ENCODE data around the gene ST7L.

ST7L gene

DNA sequence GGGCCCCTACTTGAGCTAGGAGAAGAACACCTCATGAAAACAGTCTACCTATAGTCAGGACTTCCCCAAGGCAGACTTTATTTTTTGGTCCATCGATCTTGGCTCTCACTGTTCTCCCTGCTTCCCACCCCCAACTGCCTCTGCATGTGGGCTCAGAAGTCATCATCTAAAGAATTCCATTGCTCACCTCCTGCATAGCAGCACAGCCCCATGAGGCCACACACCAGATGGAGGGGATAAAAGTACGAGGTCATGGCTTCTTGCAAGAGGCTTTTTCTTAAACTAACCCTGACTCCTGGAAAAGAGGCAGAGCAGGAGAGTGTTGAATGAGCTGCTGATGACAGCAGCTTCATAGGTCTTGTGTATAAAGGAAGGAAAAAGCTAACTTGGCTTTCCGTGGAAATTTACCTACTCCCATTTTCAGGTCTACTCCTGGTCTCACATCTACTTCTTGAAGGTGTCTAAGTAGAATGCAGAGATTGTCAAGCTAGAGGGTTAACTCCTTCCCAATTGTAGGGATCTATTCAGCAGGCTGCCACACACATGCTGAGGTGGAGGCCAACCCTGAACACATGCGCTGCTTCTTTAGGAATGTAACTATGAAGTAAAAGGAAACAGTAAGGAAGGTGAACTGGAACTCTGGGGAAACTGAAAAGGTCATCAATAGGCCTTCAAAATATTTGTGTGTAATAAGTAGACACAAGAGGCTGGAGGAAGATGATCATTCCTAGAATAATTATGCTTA lies 91.5 kb downstream of the ST7L start:
- ATAC-seq = no peak
- TF ChIP-seq ZNF70 (CRISPR knock-in tag; IDR thresholded peaks at IDR 0.05) (no peak; the same call in 1 of the 2 replicates), SNAI2 (CRISPR knock-in tag; IDR thresholded peaks at IDR 0.05) (no peak; the same call in 1 of the 2 replicates), ARNTL (CRISPR knock-in tag; IDR thresholded peaks at IDR 0.05; ENCODE audit: borderline replicate concordance, low read depth) (no peak), CSRNP3 (CRISPR knock-in tag; IDR thresholded peaks at IDR 0.05) (no peak), POU6F1 (CRISPR knock-in tag; IDR thresholded peaks at IDR 0.05; ENCODE audit: borderline replicate concordance, low read depth) (no peak), OSR1 (CRISPR knock-in tag; IDR thresholded peaks at IDR 0.05) (no peak), ISL1 (CRISPR knock-in tag; IDR thresholded peaks at IDR 0.05) (no peak), ZFP30 (CRISPR knock-in tag; IDR thresholded peaks at IDR 0.05) (no peak), ZNF8 (CRISPR knock-in tag; IDR thresholded peaks at IDR 0.05) (no peak), PPARA (CRISPR knock-in tag; IDR thresholded peaks at IDR 0.05; ENCODE audit: borderline replicate concordance) (no peak), TOX (CRISPR knock-in tag; IDR thresholded peaks at IDR 0.05; ENCODE audit: borderline replicate concordance) (no peak), ZNF565 (CRISPR knock-in tag; conservative IDR thresholded peaks at IDR 0.05; ENCODE audit: low read depth) (no peak), ZC3H10 (CRISPR knock-in tag; IDR thresholded peaks at IDR 0.05) (no peak), BACH2 (CRISPR knock-in tag; IDR thresholded peaks at IDR 0.05; ENCODE audit: borderline replicate concordance) (no peak), TSHZ2 (CRISPR knock-in tag; IDR thresholded peaks at IDR 0.05) (no peak), GLIS3 (CRISPR knock-in tag; IDR thresholded peaks at IDR 0.05) (no peak; the same call in 1 of the 2 replicates), CREB5 (CRISPR knock-in tag; IDR thresholded peaks at IDR 0.05; ENCODE audit: low read depth) (no peak), TCF4 (CRISPR knock-in tag; IDR thresholded peaks at IDR 0.05; ENCODE audit: borderline replicate concordance) (no peak)
- TF ChIP-seq, protein P1, sequence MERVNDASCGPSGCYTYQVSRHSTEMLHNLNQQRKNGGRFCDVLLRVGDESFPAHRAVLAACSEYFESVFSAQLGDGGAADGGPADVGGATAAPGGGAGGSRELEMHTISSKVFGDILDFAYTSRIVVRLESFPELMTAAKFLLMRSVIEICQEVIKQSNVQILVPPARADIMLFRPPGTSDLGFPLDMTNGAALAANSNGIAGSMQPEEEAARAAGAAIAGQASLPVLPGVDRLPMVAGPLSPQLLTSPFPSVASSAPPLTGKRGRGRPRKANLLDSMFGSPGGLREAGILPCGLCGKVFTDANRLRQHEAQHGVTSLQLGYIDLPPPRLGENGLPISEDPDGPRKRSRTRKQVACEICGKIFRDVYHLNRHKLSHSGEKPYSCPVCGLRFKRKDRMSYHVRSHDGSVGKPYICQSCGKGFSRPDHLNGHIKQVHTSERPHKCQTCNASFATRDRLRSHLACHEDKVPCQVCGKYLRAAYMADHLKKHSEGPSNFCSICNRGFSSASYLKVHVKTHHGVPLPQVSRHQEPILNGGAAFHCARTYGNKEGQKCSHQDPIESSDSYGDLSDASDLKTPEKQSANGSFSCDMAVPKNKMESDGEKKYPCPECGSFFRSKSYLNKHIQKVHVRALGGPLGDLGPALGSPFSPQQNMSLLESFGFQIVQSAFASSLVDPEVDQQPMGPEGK (CRISPR knock-in tag; IDR thresholded peaks at IDR 0.05; ENCODE audit: borderline replicate concordance) = no peak

DNA sequence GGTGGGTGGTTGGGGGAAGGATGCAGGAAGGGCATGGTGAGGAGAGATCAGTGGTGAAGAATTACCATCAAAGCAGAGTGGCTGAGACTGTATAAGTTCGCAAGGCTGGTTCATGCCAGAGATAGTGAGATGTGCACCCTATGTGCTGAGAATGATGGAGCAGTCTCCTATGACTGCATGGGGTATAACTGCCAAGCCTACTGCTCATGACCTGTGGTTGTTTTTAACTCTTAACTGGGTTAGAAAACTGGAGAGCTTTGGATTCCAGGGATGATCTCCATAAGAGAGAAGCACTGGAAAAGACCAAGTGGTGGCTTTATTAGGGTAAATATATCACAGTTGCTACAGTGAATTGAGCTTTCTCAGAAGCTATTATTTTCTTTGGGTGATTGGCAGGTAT lies 94.0 kb downstream of the ST7L start:
- no peak for ATAC-seq

More for the DNA sequence above, 94.0 kb downstream of the ST7L start:
- no peak for TF ChIP-seq POU6F1 (CRISPR knock-in tag; IDR thresholded peaks at IDR 0.05; ENCODE audit: borderline replicate concordance, low read depth)
- TF ChIP-seq ZFP30 (CRISPR knock-in tag; IDR thresholded peaks at IDR 0.05) = no peak
- no peak for TF ChIP-seq ZFP3 (CRISPR knock-in tag; IDR thresholded peaks at IDR 0.05)
- TF ChIP-seq CREB5 (CRISPR knock-in tag; IDR thresholded peaks at IDR 0.05; ENCODE audit: low read depth) = no peak
- TF ChIP-seq PPARA (CRISPR knock-in tag; IDR thresholded peaks at IDR 0.05; ENCODE audit: borderline replicate concordance) = no peak
- no peak for TF ChIP-seq SNAI2 (CRISPR knock-in tag; IDR thresholded peaks at IDR 0.05)
- TF ChIP-seq OSR1 (CRISPR knock-in tag; IDR thresholded peaks at IDR 0.05) = no peak

Data from SK-N-SH treated with all-trans-retinoic acid at 6 μM for 48 hours (cell line).